ENCODE results near the gene ZNF146.

- TF ChIP-seq FOXM1 (IDR thresholded peaks at IDR 0.05; ENCODE audit: borderline replicate concordance) (no peak), CTBP1 (IDR thresholded peaks at IDR 0.05; ENCODE audit: borderline replicate concordance) (no peak), FOXA1 (IDR thresholded peaks at IDR 0.05) (no peak), BHLHE40 (IDR thresholded peaks at IDR 0.05; ENCODE audit: borderline replicate concordance) (no peak)
Observed at GRCh38 chr19:36246006-36246481, 31.1 kb downstream of the ZNF146 start.
